ENCODE results near the gene LDLRAD4. TPM values are rescaled to one million over a fixed set of nuclear protein-coding genes. Genes with fewer than 3 reads are reported as not detected.

The LDLRAD4 gene
- total RNA-seq, 1 donor from 2014 or later: 18.4 TPM

DNA sequence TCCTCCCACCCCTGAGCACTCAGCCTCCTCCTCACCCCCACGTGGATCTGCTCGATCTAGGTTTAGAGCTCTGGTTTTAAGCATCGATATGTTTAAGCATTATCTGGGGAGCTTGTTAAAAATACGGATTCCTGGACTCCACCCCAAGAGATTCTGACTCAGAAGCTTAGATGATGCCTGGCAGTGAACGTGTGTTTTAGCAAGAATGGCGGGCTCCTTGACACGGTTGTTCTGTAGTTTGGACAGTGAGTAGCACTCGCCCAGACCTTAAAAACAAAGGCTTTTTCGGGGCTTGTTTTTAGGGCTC, 47.3 kb downstream of the LDLRAD4 start:
- Histone ChIP-seq H3K9me3 (no peaks in the 10 kb centered on the region), H3K4me1 (peaks cover 31% of the 10 kb centered on the region), H3K27ac (no peak overlapping the region), H3K36me3 (no peaks in the 10 kb centered on the region), H3K4me3 (no peak overlapping the region), H3K27me3 (no peaks in the 10 kb centered on the region)
- TF ChIP-seq, protein P1, sequence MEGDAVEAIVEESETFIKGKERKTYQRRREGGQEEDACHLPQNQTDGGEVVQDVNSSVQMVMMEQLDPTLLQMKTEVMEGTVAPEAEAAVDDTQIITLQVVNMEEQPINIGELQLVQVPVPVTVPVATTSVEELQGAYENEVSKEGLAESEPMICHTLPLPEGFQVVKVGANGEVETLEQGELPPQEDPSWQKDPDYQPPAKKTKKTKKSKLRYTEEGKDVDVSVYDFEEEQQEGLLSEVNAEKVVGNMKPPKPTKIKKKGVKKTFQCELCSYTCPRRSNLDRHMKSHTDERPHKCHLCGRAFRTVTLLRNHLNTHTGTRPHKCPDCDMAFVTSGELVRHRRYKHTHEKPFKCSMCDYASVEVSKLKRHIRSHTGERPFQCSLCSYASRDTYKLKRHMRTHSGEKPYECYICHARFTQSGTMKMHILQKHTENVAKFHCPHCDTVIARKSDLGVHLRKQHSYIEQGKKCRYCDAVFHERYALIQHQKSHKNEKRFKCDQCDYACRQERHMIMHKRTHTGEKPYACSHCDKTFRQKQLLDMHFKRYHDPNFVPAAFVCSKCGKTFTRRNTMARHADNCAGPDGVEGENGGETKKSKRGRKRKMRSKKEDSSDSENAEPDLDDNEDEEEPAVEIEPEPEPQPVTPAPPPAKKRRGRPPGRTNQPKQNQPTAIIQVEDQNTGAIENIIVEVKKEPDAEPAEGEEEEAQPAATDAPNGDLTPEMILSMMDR (IDR thresholded peaks at IDR 0.05): no peak
- intact Hi-C loops (cut with DNase I): no loop called here
- ATAC-seq (no peak), DNase-seq (no peak)

DNA sequence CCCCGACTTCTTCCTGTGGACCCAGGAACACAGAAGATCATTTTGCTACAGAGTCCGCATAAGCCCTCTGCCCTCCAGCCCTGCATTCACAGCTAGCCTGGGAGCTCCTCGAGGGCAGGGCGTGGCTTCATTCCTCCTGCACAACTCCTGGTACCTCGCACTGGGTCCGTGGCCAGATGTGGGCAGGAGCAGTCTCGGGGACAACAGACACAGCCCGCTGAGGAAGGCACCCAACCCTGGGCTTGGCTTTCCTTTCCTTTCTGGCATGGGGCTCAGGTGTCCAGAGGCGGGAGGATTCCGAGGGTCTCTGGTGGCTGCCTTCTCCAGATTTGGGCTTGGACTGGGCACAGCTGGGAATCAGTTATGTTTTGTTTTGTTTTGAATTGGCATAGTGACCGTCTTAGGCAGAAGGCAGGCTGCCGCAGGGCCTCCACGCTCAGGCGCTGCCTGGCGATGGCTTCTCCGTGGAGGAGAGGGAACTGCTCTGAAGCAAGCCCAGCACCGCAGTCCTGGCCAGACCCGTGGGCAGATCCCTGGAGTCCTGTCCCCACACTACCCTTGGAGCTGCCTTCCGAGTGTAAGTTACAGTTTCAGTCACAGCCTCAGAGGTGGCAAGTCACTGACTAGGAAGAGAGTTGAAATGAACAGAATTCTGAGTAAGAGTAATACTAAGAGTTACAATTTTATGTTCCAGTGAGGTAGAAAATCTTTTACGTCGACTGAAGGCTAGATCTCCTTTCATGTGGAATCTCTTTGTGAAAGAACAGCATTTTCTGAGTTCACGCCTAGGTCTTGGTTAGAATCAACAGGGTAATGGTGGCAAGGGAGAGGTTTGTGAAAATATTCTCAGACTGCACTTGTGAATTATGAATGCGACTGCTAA, 47.9 kb downstream of the LDLRAD4 start:
- ATAC-seq: peak; percentile 71

DNA sequence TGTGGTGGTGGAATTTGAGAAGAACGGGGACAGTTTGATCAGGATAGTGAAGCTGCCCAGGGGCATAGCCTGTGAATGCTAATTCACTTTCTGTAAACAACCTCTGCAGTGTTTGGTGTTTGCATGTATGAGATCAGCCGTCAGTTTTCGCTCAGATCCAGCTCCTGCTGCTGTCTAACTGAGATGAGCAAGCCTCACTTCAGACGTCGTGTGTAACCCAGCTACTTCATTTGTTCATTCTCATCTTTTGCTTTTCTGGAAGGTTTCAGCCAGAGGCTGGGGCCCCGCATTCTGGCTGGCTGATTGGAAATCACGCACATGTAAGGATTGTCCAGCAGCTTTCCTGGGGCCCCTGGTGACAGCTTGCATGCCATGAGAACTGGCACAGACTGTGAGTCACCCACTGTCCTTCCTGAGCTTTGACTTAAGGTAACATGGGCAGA, 48.9 kb downstream of the LDLRAD4 start:
- H3K27ac ChIP-seq: no peak overlapping the region
- TF ChIP-seq, protein P1 (IDR thresholded peaks at IDR 0.05): no peak
- no peak overlapping the region for H3K4me3 ChIP-seq
- H3K9me3 ChIP-seq: no peaks in the 10 kb centered on the region
- H3K27me3 ChIP-seq: no peaks in the 10 kb centered on the region
- ATAC-seq (no peak), DNase-seq (peak; percentile 39)
- intact Hi-C loops (cut with DNase I): no loop called here
- peaks cover 23% of the 10 kb centered on the region for H3K4me1 ChIP-seq
- H3K36me3 ChIP-seq: no peaks in the 10 kb centered on the region

More for the DNA sequence above, 47.9 kb downstream of the LDLRAD4 start:
- Histone ChIP-seq H3K36me3 (no peaks in the 10 kb centered on the region), H3K27ac (no peak overlapping the region), H3K4me3 (no peak overlapping the region), H3K9me3 (no peaks in the 10 kb centered on the region), H3K27me3 (no peaks in the 10 kb centered on the region), H3K4me1 (peaks cover 27% of the 10 kb centered on the region)
- TF ChIP-seq, protein P1 (IDR thresholded peaks at IDR 0.05): no peak
- intact Hi-C loops (cut with DNase I): no loop called here
- peak; percentile 73 for DNase-seq

DNA sequence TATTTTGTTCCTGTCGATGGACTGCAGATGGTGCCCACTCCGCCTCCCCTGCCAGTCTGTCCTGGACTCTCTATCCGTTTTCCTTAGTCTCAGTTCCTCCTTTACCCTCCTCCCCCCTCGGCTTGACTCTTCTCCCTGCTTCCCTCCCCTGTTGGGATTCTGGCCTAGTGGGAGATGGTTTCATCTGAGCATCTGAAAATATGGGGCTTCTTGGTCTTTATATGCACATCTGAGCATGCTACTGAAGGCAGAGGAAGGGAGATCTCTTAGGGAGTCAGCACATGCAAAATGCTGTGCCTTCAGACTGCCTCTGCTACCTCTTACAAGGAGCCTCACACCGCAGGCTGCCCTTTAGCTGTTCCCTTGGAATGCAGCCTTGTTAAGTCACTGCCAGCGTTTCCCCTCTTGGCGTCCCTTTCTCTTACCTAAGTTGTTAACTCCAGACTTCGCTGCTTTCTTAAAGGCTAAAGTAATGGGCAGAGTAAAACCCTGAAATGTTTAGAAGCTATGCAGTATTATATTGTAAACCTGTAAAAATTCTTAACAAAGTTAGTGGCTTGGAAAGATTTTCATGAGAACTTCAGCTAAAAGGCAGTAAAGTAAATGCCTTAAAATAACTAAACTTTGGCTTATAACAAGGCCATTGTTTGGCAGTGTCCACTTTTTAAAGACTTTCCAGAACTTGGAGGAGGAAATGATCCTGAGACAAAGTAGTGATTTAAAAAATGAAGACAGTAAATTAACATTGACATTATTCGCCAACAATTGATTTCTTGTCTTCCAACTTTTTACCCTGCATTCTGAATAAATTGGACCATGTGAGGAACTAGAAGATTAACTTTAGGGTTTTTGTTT, 49.8 kb downstream of the LDLRAD4 start:
- no peaks in the 10 kb centered on the region for H3K36me3 ChIP-seq
- H3K4me3 ChIP-seq: no peak overlapping the region
- TF ChIP-seq, protein P1 (IDR thresholded peaks at IDR 0.05): no peak
- peak; percentile 26 for DNase-seq
- no peaks in the 10 kb centered on the region for H3K27me3 ChIP-seq
- peaks cover 23% of the 10 kb centered on the region for H3K4me1 ChIP-seq
- no peak overlapping the region for H3K27ac ChIP-seq
- intact Hi-C loops (cut with DNase I): no loop called here
- H3K9me3 ChIP-seq: no peaks in the 10 kb centered on the region
- ATAC-seq: peak; percentile 49

DNA sequence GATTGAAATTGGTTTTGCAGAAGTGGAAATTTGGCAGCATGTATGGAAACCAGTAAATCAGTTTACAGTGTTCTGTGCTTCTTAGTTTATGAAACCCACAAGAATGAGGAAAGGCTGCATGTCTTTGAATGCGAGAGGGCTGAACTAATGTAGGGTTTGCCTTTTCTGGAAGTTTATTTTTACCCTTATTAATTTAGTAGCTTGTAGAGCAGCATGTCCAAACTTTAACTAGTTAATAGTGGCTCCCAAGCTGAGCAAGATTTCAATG, 50.4 kb downstream of the LDLRAD4 start:
- H3K36me3 ChIP-seq: no peaks in the 10 kb centered on the region
- intact Hi-C loops (cut with DNase I): no loop called here
- H3K4me3 ChIP-seq: no peak overlapping the region
- peaks cover 23% of the 10 kb centered on the region for H3K4me1 ChIP-seq
- H3K27me3 ChIP-seq: no peaks in the 10 kb centered on the region
- H3K27ac ChIP-seq: no peak overlapping the region
- ATAC-seq (no peak), DNase-seq (no peak)
- no peaks in the 10 kb centered on the region for H3K9me3 ChIP-seq
- TF ChIP-seq, protein P1 (IDR thresholded peaks at IDR 0.05): no peak

Data from upper lobe of right lung (tissue), 1 donor.